H1 (cell line): ENCODE results near the gene ADD1. TPM values are rescaled to one million over a fixed set of nuclear protein-coding genes. Genes with fewer than 3 reads are reported as not detected.

ENCODE experiments used
- BCL11A ChIP-seq, 2 experiments: IDR thresholded peaks; one replicate each; pipeline ENCODE4 v1.6.1; 2011; ENCODE audit warnings: low read depth in 2 of 2, low read length in 2 of 2, mild to moderate bottlenecking in 2 of 2
- E2F6 ChIP-seq: IDR thresholded peaks from 2 replicates; pipeline ENCODE4 v1.6.1; 2012; ENCODE audit warnings: inconsistent platforms
- KDM5A ChIP-seq: fragments of 200-600 bp; IDR thresholded peaks from 2 replicates; pipeline ENCODE4 v1.7.1; 2012; ENCODE audit warnings: mild to moderate bottlenecking, low read length, inconsistent platforms, mixed read lengths
- MAFK ChIP-seq: IDR thresholded peaks from 2 replicates; pipeline ENCODE4 v1.6.1; 2012; ENCODE audit warnings: low read depth, mild to moderate bottlenecking, improper control_type of control experiment, low read length
- NRF1 ChIP-seq: IDR thresholded peaks from 2 replicates; pipeline ENCODE4 v1.6.1; 2011; ENCODE audit warnings: mild to moderate bottlenecking, low read depth, low read length, improper control_type of control experiment
- SP4 ChIP-seq: IDR thresholded peaks from 2 replicates; pipeline ENCODE4 v1.6.1; 2012; ENCODE audit warnings: low read length, inconsistent platforms
- polyA plus RNA-seq, 7 experiments: library from polyadenylated mRNA; depleted of rRNA in 3 of 7; stranded (reverse) in 5 of 7; unstranded in 2 of 7; fragments of >200 nt in 5 of 7; fragments of 200-250 nt in 2 of 7; gene quantifications; 1 replicate in 5 of 7; 2 replicates in 1 of 7; 4 replicates in 1 of 7; pipeline versions ENCODE4 v1.2.1 to v1.2.3, GENCODE V29; 2011 to 2013; ENCODE audit warnings: missing spikeins in 2 of 7, mixed read lengths in 2 of 7
- total RNA-seq: library from RNA; stranded (reverse); fragmentation: NEBNext Ultra II Directional; extraction: Animal tissue kit (Norgen Biotek cat#: 25700); gene quantifications from 2 replicates; pipeline ENCODE4 v1.2.1, GENCODE V29; 2021

Gene ADD1
- total and polyA plus RNA-seq, 2 of the 8 experiments (the other 6 are each of a cell fraction or from before 2014, with no cell fraction given), result 113 to 143 TPM

DNA sequence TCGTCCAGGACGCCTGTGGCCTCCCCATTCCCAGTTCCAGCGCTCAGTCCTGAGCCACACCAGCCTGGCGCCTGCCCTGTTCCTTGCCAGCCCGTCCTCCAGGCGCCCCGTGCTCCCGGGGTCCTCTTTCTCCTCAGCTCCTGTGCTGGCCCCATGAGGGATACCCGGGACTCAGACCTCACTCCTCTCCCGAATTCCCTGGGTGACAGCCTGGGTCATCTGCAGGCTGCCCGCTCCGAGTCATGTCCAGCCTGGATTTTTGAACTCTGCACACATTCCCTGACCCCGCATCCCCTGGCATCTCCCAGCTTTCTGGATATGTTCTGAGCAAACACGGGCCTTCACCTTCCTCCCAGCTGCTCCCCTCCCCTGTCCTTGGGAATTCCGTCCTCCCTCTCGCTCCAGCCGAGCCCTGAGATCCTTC lies 14.9 kb upstream of the ADD1 start (continued):
- TF ChIP-seq E2F6 (no peak), MAFK (no peak), NRF1 (no peak), BCL11A (IDR thresholded peaks at IDR 0.05; ENCODE audit: low read depth in 2 of 2, low read length in 2 of 2) (no peak), SP4 (no peak), KDM5A (no peak)
